ENCODE results near the gene ZNF581.

ZNF581 gene

GRCh38 chr19:55643003-55643886, at the start of gene ZNF581:
TSS of gene ZNF581 (plus strand) at chr19:55643649. CDS start at chr19:55644572, 923 bp downstream.
- no peak for DNase-seq (ENCODE audit: low read depth)

- DNase-seq (ENCODE audit: low read depth) = no peak
These were observed 48.4 kb upstream of the ZNF581 start for GRCh38 chr19:55594996-55595545.

- DNase-seq (ENCODE audit: low read depth) = no peak
These were observed 47.1 kb upstream of the ZNF581 start for GRCh38 chr19:55596304-55596703.

GRCh38 chr19:55597501-55597921, 45.9 kb upstream of the ZNF581 start:
- DNase-seq (ENCODE audit: low read depth) = no peak

GRCh38 chr19:55598034-55598433, 45.4 kb upstream of the ZNF581 start:
- DNase-seq (ENCODE audit: low read depth) = no peak

GRCh38 chr19:55598719-55599467, 44.6 kb upstream of the ZNF581 start:
- peak; percentile 94 for DNase-seq (ENCODE audit: low read depth)

GRCh38 chr19:55599468-55599841, 44.0 kb upstream of the ZNF581 start, which contains the start of gene FIZ1:
TSS of gene FIZ1 (minus strand) at chr19:55599517. CDS start at chr19:55597865, 1,652 bp downstream.
- DNase-seq (ENCODE audit: low read depth) = peak; percentile 98

- DNase-seq (ENCODE audit: low read depth) = peak; percentile 43
These were observed 43.4 kb upstream of the ZNF581 start, which contains the start of gene ZNF524 for GRCh38 chr19:55599842-55600661. TSS of gene ZNF524 (plus strand) at chr19:55600288. CDS start at chr19:55602113, 1,825 bp downstream.

GRCh38 chr19:55600662-55601028, 42.8 kb upstream of the ZNF581 start:
- no peak for DNase-seq (ENCODE audit: low read depth)

GRCh38 chr19:55601084-55601483, 42.4 kb upstream of the ZNF581 start:
- DNase-seq (ENCODE audit: low read depth) = no peak

- no peak for DNase-seq (ENCODE audit: low read depth)
These were observed 41.1 kb upstream of the ZNF581 start for GRCh38 chr19:55602104-55603001.

GRCh38 chr19:55603115-55603514, 40.3 kb upstream of the ZNF581 start:
- no peak for DNase-seq (ENCODE audit: low read depth)

- no peak for DNase-seq (ENCODE audit: low read depth)
These were observed 39.7 kb upstream of the ZNF581 start for GRCh38 chr19:55603581-55604292.

GRCh38 chr19:55605207-55605636, 38.2 kb upstream of the ZNF581 start:
- DNase-seq (ENCODE audit: low read depth) = peak; percentile 95

- peak; percentile 78 for DNase-seq (ENCODE audit: low read depth)
These were observed 37.6 kb upstream of the ZNF581 start, which contains the start of gene ZNF865 for GRCh38 chr19:55605637-55606470. TSS of gene ZNF865 (plus strand) at chr19:55605647. CDS start at chr19:55613619, 7,972 bp downstream.

- DNase-seq (ENCODE audit: low read depth) = no peak
These were observed 37.0 kb upstream of the ZNF581 start for GRCh38 chr19:55606471-55606787.

- DNase-seq (ENCODE audit: low read depth) = no peak
These were observed 36.6 kb upstream of the ZNF581 start for GRCh38 chr19:55606817-55607216.

GRCh38 chr19:55609326-55609725, 34.1 kb upstream of the ZNF581 start:
- no peak for DNase-seq (ENCODE audit: low read depth)

Data from fibroblast of the conjunctiva (primary cell).